ENCODE measurements around the gene HIRA.

The HIRA gene

GRCh38 chr22:19422440-19423301 is 8.9 kb downstream of the HIRA start:
- no peak overlapping the region for H3K4me3 ChIP-seq (ENCODE audit: low read depth, low read length)
- peak; percentile 9 for DNase-seq (ENCODE audit: low read depth, low spot score)
- in situ Hi-C loops (cut with HindIII; ENCODE audit: low sequenced_read_pairs) = no loop called here
- TF ChIP-seq CTCF (IDR thresholded peaks at IDR 0.05; ENCODE audit: low read depth, low read length) = no peak

DNA sequence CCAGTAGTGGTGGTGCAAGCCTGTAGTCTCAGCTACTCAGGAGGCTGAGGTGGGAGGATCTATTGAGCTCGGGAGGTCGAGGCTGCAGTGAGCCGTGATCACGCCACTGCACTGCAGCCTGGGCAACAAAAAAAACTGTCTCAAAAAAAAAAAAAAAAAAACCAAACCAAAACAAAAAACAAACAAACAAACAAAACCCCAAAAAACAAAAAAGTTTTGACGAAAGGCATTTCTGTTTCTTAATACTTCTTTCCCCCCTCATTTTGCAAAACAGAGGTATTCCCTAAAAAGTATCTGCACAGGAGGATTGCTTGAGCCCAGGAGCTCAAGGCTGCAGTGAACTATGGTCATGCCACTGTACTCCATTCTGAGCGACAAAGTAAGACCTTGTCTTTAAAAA is 11.2 kb downstream of the HIRA start:
- in situ Hi-C loops (cut with HindIII; ENCODE audit: low sequenced_read_pairs) = no loop called here
- TF ChIP-seq CTCF (IDR thresholded peaks at IDR 0.05; ENCODE audit: low read depth, low read length) = no peak
- no peak for DNase-seq (ENCODE audit: low read depth, low spot score)
- no peak overlapping the region for H3K4me3 ChIP-seq (ENCODE audit: low read depth, low read length)

DNA sequence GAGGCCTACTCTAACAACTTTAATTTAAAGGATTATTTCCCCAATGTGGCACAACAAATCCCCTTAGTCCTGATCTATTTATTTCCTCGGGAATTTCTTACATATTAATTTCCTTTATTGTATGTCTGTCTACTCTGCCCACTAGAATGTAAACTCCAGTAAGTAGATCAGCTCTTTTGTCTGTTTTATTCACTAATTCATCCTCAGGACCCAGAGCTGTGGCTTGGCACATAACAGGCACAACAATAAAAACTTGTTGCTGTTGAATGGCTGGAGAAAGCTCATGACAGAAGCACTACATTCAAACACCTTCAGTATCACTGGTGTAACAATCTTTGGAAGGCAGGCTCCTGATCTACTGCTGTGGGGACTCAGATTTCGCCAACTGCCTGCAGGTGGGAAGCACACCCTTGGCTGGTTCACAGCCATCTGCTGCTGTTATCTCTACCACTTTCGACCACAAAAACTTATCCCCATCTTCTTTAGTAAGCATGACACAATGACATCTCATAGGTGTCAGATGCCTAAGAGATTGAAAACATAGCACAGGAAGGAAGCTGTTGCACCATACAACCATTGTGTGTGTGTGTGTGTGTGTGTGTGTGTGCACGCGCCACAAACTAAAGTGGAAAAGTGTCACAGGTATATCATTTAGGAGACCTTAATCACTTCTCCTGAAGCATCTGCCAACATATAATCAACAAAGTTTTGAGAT is 11.9 kb downstream of the HIRA start:
- H3K4me3 ChIP-seq (ENCODE audit: low read depth, low read length) = no peak overlapping the region
- DNase-seq (ENCODE audit: low read depth, low spot score) = no peak
- in situ Hi-C loops (cut with HindIII; ENCODE audit: low sequenced_read_pairs) = no loop called here
- TF ChIP-seq CTCF (IDR thresholded peaks at IDR 0.05; ENCODE audit: low read depth, low read length) = no peak

DNA sequence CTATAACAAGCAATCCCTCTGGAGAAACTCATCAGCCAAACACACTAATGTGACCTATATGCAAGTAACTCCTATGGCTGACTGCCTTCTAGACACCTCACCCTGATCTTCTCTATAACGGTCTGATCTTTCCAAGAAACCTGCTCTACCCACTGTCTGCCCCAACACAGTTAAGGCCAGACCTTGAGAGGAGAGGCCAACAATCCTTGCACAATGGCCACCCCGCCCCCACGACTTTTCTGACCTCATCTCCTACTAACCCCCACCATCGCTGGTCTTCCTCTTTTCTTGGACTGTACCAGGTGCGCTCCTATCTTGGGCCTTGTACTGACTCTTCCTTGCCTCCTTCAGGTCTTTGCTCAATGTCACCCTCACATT is 12.5 kb downstream of the HIRA start:
- no peak for DNase-seq (ENCODE audit: low read depth, low spot score)
- no peak overlapping the region for H3K4me3 ChIP-seq (ENCODE audit: low read depth, low read length)
- no peak for TF ChIP-seq CTCF (IDR thresholded peaks at IDR 0.05; ENCODE audit: low read depth, low read length)
- in situ Hi-C loops (cut with HindIII; ENCODE audit: low sequenced_read_pairs) = no loop called here

GRCh38 chr22:19412923-19413322 is 18.6 kb downstream of the HIRA start:
- in situ Hi-C loops (cut with HindIII; ENCODE audit: low sequenced_read_pairs) = no loop called here
- DNase-seq (ENCODE audit: low read depth, low spot score) = no peak
- no peak for TF ChIP-seq CTCF (IDR thresholded peaks at IDR 0.05; ENCODE audit: low read depth, low read length)
- H3K4me3 ChIP-seq (ENCODE audit: low read depth, low read length) = no peak overlapping the region

- TF ChIP-seq CTCF (IDR thresholded peaks at IDR 0.05; ENCODE audit: low read depth, low read length) = no peak
- H3K4me3 ChIP-seq (ENCODE audit: low read depth, low read length) = no peak overlapping the region
- DNase-seq (ENCODE audit: low read depth, low spot score) = no peak
- in situ Hi-C loops (cut with HindIII; ENCODE audit: low sequenced_read_pairs) = no loop called here
Measured at GRCh38 chr22:19412478-19412877, 19.1 kb downstream of the HIRA start.

All from astrocyte of the spinal cord (primary cell).